Panc1 (cell line): ENCODE data around the gene OR8D4. TPM values are rescaled to one million over a fixed set of nuclear protein-coding genes. Genes with fewer than 3 reads are reported as not detected.

Source experiments
- ATAC-seq: fragments of 200-7000 bp; cut with Tn5 transposase; 2 replicates; pipeline ENCODE4 v1.9.1; 2020; ENCODE audit warnings: mild to moderate bottlenecking, moderate library complexity
- BruUV-seq: library from RNA; stranded (reverse); fragments of 400-500 nt; replicated peaks from 2 replicates; lab custom pipeline; 2021; lab: Mats Ljungman, UMichigan
- CTCF ChIA-PET: fragments of 300-600 bp; sonication (Branson Sonifier 250); formaldehyde crosslinking; loops from one replicate; lab custom pipeline; 2022; ENCODE audit warnings: antibody characterized with exemption; lab: Charles Lee
- POLR2A ChIA-PET: fragments of 300-600 bp; sonication (Branson Sonifier 250); formaldehyde crosslinking; loops from one replicate; lab custom pipeline; 2022; ENCODE audit warnings: antibody characterized with exemption; lab: Charles Lee
- DNase-seq: peaks from one replicate; pipeline ENCODE4 v3.0.0-alpha.2; 2010; ENCODE audit warnings: low read depth, low spot score
- H3K27ac ChIP-seq: 2 replicates; pipeline ENCODE4 v1.5.1; 2011; ENCODE audit warnings: mild to moderate bottlenecking, low read length, inconsistent platforms
- H3K27me3 ChIP-seq: fragments of 200-500 bp; sonication (Bioruptor generic); 2 replicates; pipeline ENCODE4 v1.6.0; 2014; ENCODE audit warnings: low read length, inconsistent platforms; ENCODE audit not compliant: control insufficient read depth, insufficient read depth
- H3K36me3 ChIP-seq: fragments of 200-500 bp; sonication (Bioruptor generic); 2 replicates; pipeline ENCODE4 v1.5.1; 2014; ENCODE audit warnings: inconsistent platforms, mild to moderate bottlenecking, low read length, moderate library complexity; ENCODE audit not compliant: control insufficient read depth, insufficient read depth
- H3K4me1 ChIP-seq: 2 replicates; pipeline ENCODE4 v1.5.1; 2011; ENCODE audit warnings: inconsistent platforms, mild to moderate bottlenecking, low read length, moderate library complexity; ENCODE audit not compliant: control insufficient read depth, insufficient read depth
- H3K4me3 ChIP-seq, 2 experiments: 2 replicates each; pipeline ENCODE4 v1.5.1; 2011 to 2012; ENCODE audit warnings: low read depth in 2 of 2, low read length in 2 of 2, mild to moderate bottlenecking in 2 of 2, inconsistent platforms in 1 of 2, moderate library complexity in 1 of 2
- H3K9me3 ChIP-seq: fragments of 200-500 bp; sonication (Bioruptor generic); 2 replicates; pipeline ENCODE4 v1.5.1; 2014; ENCODE audit warnings: low read depth, mild to moderate bottlenecking, inconsistent platforms, low read length, moderate library complexity; ENCODE audit not compliant: control insufficient read depth, insufficient read depth
- CTCF ChIP-seq: fragments of 450-650 bp; IDR thresholded peaks from 2 replicates; pipeline ENCODE4 v1.5.1; 2017; ENCODE audit warnings: mild to moderate bottlenecking
- POLR2AphosphoS5 ChIP-seq: IDR thresholded peaks from 2 replicates; pipeline ENCODE4 v1.6.1; 2012; ENCODE audit warnings: mild to moderate bottlenecking, low read depth, low read length, moderate library complexity
- SIN3A ChIP-seq: IDR thresholded peaks from 2 replicates; pipeline ENCODE4 v1.6.1; 2012; ENCODE audit warnings: low read depth, mild to moderate bottlenecking, low read length, moderate library complexity, borderline replicate concordance; ENCODE audit not compliant: insufficient read depth
- TCF7L2 ChIP-seq: IDR thresholded peaks from 2 replicates; pipeline ENCODE4 v1.6.1; 2011; ENCODE audit warnings: mild to moderate bottlenecking, low read depth, low read length, inconsistent platforms
- in situ Hi-C: cut with HindIII; loops from 2 replicates; pipeline ENCODE4 v1.10.0; 2016; ENCODE audit warnings: low sequenced_read_pairs, low pct_unique_long_range_greater_than_20kb
- intact Hi-C: fragments of 100-400 bp; cut with micrococcal nuclease; formaldehyde crosslinking; loops from one replicate; pipeline ENCODE4 v1.10.0; 2022; ENCODE audit not compliant: unreplicated experiment
- total RNA-seq: library from RNA; stranded (reverse); gene quantifications from one replicate; pipeline ENCODE4 v1.2.1, GENCODE V29; 2021; ENCODE audit not compliant: unreplicated experiment
- TF ChIP-seq, protein P1 (sequence below), 2 experiments: IDR thresholded peaks; 2 replicates each; pipeline ENCODE4 v1.6.1; 2011 to 2012; ENCODE audit warnings: low read depth in 2 of 2, control low read depth in 1 of 2, low read length in 1 of 2, mild to moderate bottlenecking in 1 of 2, moderate library complexity in 1 of 2; ENCODE audit not compliant: insufficient read depth in 1 of 2

Gene OR8D4
- total RNA-seq, 1 experiment from 2014 or later, result not detected

DNA sequence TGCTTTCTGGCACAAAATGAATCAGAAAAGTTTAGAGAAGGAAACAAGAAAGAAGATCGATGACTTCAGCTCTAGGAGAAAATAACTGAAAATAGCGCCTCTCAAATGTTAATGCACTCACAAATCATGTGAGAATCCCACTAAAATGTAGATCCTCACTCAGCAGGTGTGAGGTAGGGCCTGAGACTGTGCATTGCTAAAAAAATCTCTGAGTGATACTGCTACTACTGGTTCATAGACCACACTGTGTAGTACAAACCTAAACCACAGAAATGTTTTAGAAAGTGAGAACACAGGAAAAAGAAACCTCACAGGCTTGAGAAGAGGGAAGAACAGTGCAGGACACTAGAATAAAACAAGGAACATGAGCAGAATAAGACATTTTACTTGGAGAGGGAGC, 2.0 kb downstream of the OR8D4 start:
- no TSS peak for BruUV-seq
- H3K4me3 ChIP-seq, result no peak overlapping the region
- intact Hi-C loops, result no loop called here
- H3K27ac ChIP-seq, result no peak overlapping the region
- no peak for ATAC-seq
- in situ Hi-C loops, result no loop called here
- DNase-seq, result no peak
- TF ChIP-seq TCF7L2 (no peak), POLR2AphosphoS5 (no peak), SIN3A (no peak), CTCF (no peak)
- TF ChIP-seq, protein P1, sequence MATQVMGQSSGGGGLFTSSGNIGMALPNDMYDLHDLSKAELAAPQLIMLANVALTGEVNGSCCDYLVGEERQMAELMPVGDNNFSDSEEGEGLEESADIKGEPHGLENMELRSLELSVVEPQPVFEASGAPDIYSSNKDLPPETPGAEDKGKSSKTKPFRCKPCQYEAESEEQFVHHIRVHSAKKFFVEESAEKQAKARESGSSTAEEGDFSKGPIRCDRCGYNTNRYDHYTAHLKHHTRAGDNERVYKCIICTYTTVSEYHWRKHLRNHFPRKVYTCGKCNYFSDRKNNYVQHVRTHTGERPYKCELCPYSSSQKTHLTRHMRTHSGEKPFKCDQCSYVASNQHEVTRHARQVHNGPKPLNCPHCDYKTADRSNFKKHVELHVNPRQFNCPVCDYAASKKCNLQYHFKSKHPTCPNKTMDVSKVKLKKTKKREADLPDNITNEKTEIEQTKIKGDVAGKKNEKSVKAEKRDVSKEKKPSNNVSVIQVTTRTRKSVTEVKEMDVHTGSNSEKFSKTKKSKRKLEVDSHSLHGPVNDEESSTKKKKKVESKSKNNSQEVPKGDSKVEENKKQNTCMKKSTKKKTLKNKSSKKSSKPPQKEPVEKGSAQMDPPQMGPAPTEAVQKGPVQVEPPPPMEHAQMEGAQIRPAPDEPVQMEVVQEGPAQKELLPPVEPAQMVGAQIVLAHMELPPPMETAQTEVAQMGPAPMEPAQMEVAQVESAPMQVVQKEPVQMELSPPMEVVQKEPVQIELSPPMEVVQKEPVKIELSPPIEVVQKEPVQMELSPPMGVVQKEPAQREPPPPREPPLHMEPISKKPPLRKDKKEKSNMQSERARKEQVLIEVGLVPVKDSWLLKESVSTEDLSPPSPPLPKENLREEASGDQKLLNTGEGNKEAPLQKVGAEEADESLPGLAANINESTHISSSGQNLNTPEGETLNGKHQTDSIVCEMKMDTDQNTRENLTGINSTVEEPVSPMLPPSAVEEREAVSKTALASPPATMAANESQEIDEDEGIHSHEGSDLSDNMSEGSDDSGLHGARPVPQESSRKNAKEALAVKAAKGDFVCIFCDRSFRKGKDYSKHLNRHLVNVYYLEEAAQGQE (IDR thresholded peaks at IDR 0.05; ENCODE audit: insufficient read depth in 1 of 2, low read depth in 2 of 2, low read length in 1 of 2), result no peak
- POLR2A ChIA-PET, result no interaction called here
- H3K4me1 ChIP-seq, result no peaks in the 10 kb centered on the region
- CTCF ChIA-PET, result no interaction called here
- no peaks in the 10 kb centered on the region for H3K27me3 ChIP-seq
- no peaks in the 10 kb centered on the region for H3K36me3 ChIP-seq
- H3K9me3 ChIP-seq, result no peaks in the 10 kb centered on the region

GRCh38 chr11:123904932-123905331, 3.0 kb downstream of the OR8D4 start:
- BruUV-seq, result no TSS peak
- Histone ChIP-seq H3K4me3 (no peak overlapping the region), H3K4me1 (no peaks in the 10 kb centered on the region), H3K9me3 (no peaks in the 10 kb centered on the region), H3K27me3 (no peaks in the 10 kb centered on the region), H3K27ac (no peak overlapping the region), H3K36me3 (no peaks in the 10 kb centered on the region)
- intact Hi-C loops (no loop called here), in situ Hi-C loops (no loop called here)
- POLR2A ChIA-PET, result no interaction called here
- DNase-seq, result no peak
- TF ChIP-seq, protein P1 (IDR thresholded peaks at IDR 0.05; ENCODE audit: insufficient read depth in 1 of 2, low read depth in 2 of 2, low read length in 1 of 2), result no peak
- TF ChIP-seq CTCF (no peak), SIN3A (no peak), POLR2AphosphoS5 (no peak), TCF7L2 (no peak)
- no peak for ATAC-seq
- CTCF ChIA-PET, result no interaction called here
